HG03342 (cell line): Measurements from ENCODE around the gene PPARD.

Experiments
- ATAC-seq: cut with Tn5 transposase; IDR thresholded peaks from one replicate; pipeline ENCODE4 v1.9.1; 2021; ENCODE audit warnings: mild to moderate bottlenecking, moderate library complexity; ENCODE audit not compliant: unreplicated experiment

PPARD gene

DNA sequence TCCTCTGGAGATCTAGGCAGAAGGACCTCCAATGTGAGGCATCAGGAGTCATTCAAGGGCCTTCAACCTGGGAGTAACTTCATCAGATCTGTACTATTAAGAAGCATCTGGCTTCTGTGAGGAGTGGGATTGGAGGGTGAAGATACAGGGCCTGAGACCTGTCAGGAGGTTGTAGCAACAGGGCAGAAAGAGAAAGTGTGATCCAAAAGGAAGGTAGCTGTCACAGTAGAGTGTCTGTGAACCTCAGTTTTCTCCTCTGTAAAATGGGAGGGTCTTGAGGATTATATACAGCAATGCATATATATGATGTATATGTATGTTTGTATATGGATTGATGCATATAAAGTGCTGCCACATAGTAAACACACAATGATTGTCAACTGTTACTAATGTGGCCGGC lies 123.3 kb downstream of the PPARD start:
- ATAC-seq, result no peak

DNA sequence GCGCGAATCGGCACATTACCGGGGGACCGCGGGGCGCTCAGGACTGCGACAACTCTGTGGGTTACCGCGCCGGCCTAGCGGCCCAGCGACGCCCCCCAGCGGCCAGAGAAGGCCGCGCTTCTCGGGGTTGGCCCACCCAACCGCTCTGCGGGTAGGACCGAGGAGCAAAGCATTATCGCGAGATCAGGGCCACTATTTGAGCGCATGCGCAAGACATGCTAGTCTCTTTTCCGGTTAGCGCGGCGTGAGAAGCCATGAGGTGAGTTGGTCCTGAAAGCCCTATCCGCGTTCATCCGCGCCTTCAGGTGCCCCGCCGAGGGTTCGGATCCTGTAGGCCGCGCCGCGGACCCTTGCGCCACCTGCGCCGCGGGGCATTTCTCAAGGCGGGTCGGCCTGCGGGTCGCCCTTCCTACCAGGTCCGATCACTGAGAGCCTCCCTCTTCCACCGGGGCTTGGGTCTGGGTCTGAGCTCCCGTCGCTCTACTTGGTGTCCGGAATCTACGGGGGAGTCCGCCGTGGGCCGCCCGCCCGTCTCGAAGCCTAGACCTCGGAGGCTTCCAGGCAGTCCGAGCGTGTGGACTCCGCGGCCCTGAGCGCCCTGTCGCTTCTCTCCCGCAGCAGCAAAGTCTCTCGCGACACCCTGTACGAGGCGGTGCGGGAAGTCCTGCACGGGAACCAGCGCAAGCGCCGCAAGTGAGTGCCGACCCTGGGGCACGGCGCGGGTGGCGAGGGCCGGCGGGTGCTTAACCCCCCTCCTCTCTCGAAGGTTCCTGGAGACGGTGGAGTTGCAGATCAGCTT lies 126.0 kb downstream of the PPARD start, which contains the start of gene RPL10A:
Gene RPL10A, plus strand, starts transcription at position 221 of the 799 bp plus-strand sequence. Its CDS starts 34 bp downstream, at position 255.
- ATAC-seq, result peak; percentile 83

DNA sequence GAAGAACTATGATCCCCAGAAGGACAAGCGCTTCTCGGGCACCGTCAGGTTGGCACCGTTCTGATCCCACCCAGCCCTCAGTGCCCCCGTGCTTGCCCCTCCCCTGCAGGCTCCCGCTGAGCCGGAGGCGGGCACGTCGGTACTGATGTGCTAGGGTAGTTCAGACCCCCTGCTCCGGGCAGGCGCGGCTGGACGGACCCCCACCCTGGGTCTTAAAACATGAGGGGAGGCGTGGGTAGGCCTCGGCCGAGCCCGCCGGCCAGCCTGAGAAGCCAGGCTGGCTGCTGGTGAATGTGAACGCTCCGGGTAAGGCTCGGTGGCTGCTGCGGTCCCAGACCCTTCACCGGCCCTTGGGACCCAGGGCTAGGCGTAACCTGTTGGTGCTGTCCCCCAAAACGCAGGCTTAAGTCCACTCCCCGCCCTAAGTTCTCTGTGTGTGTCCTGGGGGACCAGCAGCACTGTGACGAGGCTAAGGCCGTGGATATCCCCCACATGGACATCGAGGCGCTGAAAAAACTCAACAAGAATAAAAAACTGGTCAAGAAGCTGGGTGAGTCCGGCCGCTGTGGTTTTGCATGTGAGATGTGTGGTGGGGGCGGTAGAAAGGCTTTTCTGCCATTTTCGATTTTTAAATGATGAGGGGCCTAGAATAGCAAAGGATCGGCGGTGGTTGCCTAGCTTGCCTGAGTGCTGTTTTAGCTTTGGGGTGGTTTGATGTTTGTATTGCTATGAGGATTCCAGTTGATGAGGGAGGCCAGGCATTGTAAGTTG lies 126.8 kb downstream of the PPARD start:
- no peak for ATAC-seq

DNA sequence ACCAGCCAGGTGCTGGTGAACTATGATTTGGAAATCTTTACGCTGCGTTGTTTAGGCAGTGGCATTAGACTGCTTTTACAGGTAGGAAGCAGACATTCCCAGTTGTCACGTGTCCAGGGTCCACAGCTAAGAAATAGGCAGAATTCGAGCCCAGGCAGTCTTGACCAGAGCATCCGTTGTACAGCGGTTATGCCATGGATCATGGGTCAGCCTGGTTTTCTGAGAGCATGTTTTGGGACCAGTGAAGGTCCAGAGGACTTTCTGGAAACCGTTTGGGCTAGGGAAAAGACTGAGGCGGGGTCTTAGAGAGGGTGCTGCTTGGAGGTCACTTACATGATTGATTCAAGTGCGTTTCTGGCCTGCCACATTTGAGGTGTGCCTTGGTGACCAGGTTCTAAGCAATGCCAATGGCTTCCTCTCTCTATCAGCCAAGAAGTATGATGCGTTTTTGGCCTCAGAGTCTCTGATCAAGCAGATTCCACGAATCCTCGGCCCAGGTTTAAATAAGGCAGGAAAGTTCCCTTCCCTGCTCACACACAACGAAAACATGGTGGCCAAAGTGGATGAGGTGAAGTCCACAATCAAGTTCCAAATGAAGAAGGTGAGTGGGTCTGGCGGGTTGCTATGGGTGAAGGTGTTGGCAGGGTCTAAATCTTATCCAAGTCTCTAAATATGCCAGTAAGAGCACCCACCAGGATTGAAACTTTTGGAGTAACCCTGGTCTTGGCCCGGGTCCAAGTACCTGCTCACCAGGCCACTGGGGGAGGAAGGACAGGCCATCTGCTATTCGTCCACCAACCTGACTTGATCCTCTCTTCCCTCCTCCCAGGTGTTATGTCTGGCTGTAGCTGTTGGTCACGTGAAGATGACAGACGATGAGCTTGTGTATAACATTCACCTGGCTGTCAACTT lies 127.6 kb downstream of the PPARD start:
- ATAC-seq, result no peak

DNA sequence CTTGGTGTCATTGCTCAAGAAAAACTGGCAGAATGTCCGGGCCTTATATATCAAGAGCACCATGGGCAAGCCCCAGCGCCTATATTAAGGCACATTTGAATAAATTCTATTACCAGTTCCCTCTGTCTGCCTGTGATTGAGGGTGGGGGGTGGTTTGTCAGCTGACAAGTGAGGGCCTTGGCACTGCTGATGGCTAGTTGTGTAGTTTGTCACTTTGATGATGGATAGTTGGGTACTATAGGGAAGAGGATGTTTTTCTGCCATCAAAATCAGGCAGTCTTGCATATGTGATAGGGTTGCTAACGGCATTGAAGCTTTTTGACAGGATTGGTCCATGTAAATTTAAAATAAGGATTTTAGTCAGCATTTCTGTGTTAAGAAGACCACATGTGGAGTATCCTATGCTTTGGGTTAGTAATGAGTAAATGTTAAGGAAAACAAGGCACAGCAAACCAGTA lies 128.3 kb downstream of the PPARD start:
- ATAC-seq, result no peak

DNA sequence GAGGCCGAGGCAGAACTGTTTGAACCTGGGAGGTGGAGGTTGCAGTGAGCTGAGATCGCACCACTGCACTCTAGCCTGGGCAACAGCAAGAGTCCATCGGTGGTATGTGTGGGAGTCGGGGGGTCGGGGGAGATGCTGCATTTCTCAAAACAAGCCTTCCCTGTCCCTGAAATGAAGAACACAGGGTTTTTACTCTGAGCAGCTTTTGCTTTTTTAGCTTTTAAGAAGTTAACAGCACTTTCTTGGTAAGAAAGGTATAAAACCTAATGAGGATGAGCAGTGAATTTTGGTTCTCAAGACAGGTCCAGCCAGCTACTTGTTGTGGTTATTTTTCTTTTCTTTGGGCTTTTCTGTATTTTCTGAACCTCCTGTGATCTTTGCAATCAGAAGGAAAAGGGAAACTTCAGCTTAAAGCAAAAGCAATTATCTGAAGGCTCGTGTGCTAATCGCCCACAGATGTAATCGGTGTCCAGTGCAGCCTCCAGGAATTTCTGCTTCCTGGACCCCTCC lies 129.5 kb downstream of the PPARD start:
- ATAC-seq, result no peak

DNA sequence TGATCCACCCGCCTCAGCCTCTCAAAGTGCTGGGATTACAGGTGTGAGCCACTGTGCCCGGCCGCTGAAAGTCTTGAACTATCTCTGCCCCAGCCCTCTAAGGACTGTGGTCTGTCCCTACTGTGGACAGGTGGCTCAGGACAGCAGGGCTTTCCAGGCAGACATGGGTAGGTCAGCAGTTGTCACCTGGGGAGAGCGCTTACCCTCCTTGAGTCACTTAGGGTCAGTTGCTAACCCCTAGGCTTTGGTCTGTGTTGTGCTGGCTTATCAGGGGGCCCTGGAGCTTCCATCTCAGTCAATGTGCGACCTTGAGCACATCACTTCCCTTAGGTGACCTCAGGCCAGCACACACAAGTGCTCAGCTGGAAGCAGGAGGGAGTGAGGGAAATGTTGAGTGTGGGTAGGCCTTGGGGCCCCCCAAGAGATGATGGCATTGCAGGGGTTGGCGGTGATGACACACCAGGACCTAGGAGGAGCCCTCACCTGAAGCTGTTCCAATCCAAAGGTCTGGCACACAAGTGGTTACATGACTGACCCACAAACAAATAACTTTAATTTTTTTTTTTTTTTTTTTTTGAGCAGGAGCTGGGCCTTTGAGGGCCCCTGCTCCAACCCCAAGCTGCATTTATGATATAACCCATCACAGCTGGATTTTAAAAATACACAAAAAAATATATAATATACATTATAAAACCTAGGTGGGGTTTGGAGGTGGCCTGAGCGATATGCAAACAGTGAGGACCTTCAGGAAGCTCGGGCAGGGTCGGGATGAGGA lies 130.9 kb downstream of the PPARD start:
- ATAC-seq, result no peak

DNA sequence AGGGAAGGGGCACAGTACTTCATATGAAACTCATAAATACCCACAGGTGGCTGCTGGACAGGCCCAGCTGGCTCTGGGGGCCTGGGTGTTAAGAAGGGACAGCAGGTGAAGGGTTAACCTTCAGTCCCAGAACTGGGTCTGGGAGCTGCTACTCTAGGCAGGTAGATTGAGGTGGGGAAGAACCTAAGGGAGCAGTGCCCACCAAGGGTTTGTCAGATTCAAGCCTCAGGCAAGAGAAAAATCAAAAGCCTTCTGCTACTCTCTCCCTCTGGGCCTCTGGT lies 131.4 kb downstream of the PPARD start:
- ATAC-seq, result no peak

DNA sequence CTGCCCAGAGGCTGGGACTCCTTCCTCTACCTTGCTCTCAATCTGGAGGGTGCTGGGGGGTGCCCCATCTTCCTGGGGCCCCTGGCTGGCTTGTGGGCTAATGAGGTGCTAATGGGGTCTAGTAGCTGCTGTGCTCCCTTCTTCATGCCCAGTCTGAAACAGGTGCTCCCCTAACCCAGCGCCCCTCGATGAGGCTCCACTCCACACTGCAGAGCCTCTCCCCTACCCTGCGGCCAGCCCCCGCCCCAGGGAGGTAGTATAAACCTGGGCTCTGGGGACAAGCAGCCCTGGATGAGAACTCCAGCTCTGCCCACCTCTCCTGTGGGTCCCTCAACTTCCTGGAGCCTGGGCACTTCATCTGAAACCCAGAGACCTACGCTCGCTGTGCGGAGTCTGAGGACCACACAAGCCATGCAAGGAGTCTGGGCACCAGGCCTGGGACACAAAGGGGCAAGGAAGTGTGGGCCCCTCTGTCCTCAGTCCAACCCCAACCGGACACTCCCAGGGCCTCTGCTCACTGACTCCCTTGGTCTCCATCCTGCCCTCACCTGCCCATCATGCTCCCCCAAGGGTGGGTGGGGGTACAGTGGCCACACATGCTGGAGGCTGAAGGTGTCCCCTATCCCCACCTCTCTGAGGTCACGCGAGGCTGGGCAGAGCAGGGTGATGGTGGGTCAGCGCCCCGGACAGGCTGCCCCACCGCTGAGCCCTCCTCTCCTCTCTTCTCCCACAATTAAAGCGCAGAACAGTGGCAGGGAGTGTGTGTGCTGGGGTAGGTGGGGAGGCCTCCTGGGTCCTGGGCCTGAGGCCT lies 132.0 kb downstream of the PPARD start:
- no peak for ATAC-seq

DNA sequence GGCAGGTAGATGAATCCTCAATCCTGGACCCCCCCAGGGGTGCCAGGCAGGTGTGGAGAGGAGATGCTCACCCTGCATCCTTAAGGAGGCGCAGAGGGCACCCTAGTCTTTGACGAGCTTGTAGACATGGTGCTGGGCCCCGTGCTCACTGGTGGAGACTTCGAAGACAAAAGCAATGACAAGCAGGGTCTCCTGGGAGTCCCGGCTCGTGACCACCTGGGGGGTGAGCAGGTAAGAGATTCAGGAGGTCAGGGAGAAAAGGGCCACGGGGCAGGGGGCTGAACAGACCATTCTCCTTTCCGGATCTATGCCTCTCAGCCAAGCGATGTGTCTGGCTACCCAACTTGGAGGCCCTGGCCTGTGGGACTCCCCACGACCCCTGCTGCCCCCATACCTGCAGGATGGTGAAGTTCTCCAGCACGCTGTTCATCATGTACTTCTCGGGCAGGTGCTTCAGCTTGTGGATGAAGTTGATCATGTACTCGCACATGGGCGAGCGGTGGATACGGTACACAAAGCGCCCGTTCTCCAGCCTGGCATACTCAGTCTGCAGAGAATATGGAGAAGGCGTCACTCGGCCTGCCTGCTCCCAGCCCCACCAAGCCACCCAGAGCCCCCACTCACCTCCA lies 132.7 kb downstream of the PPARD start:
- ATAC-seq, result no peak

DNA sequence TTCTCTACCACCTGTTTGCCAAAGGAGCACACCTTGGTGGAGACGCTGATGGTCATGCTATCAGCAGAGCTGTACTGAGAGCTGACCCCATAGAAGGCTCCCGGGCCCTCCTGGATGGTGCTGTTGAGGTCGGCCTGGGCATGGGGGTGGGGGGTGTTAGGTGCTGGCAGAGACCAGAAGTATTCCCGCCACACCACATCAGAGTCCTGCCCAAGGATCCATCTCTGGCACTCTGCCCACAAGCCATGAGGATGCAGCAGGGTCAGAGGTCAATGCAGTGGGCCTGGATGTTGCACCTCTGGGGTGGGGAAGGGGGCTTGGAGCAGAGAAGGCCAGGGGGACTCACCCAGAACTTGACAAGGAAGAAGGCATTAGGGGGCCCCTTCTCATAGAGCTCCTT lies 133.2 kb downstream of the PPARD start:
- ATAC-seq, result no peak

DNA sequence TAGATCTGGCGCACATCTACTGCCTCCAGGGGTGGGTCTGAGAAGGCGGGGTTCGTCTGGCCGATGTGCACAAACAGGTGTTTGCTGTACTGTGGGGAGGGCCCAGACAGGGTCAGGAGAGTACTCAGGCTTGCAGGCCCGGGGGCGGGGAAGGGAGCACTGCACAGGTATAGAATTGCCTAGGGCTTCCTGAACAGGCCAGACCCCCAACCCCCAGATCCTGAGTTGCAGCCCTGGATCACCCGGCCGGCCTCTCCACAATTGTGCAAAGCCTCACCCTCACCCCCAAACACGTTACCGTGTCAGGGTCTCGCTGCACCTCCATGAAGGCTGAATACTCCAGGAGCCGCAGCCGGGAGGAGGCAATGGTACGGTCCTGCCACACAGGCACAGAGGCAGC lies 133.6 kb downstream of the PPARD start:
- ATAC-seq, result no peak

DNA sequence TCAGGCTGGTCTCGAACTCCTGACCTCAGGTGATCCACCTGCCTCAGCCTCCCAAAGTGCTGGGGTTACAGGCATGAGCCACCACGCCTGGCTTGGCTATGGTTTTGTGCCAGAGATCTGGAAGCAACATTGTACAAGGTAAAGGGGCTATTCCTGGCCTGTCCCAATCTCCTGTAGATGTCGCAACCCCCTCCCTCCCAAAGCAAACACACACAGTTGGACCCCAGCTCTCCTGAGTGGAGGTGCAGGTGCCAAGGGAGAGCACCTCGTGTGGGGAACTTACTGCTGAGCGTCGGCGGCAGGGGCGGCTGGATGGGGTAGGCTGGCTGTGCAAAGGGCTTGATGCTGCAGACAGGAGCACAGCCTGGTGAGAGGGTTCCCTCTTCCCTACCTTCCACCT lies 134.7 kb downstream of the PPARD start:
- ATAC-seq, result no peak
